Measurements from ENCODE around the gene SEC14L2.

- no peak for TF ChIP-seq CTCF (conservative IDR thresholded peaks at IDR 0.05; ENCODE audit: low read depth, low read length)
- no peak for TF ChIP-seq MAFK (IDR thresholded peaks at IDR 0.05; ENCODE audit: low read depth, low read length)
- no peak for TF ChIP-seq BHLHE40 (IDR thresholded peaks at IDR 0.05; ENCODE audit: low read depth, low read length)
Observed at GRCh38 chr22:30420347-30421125, 23.7 kb downstream of the SEC14L2 start.
